Activated naive CD8-positive, alpha-beta T cell treated with anti-CD3 and anti-CD28 coated beads for 36 hours (primary cell): ENCODE results near the gene GNE. TPM values are rescaled to one million over a fixed set of nuclear protein-coding genes. Genes with fewer than 3 reads are reported as not detected.
"Not testable (repeated sequence)": the region's sequence is repeated elsewhere in the genome, so short reads cannot be mapped to it uniquely, and the experiment has no call there.

Experiments
- DNase-seq: peaks from one replicate; pipeline ENCODE4 v3.0.0; 2021
- H3K27ac Mint-ChIP-seq: one replicate; pipeline ENCODE4 v1.8.0; 2022; ENCODE audit warnings: mild to moderate bottlenecking, moderate library complexity, mixed read lengths
- H3K27me3 Mint-ChIP-seq: one replicate; pipeline ENCODE4 v1.8.0; 2022; ENCODE audit warnings: mild to moderate bottlenecking, mixed read lengths
- H3K36me3 Mint-ChIP-seq: one replicate; pipeline ENCODE4 v1.8.0; 2021; ENCODE audit warnings: mild to moderate bottlenecking, mixed read lengths
- H3K4me1 Mint-ChIP-seq: one replicate; pipeline ENCODE4 v1.8.0; 2021; ENCODE audit warnings: mixed read lengths
- H3K4me3 Mint-ChIP-seq: one replicate; pipeline ENCODE4 v1.8.0; 2022; ENCODE audit warnings: mild to moderate bottlenecking, moderate library complexity, mixed read lengths
- H3K9me3 Mint-ChIP-seq: one replicate; pipeline ENCODE4 v1.8.0; 2022; ENCODE audit warnings: mixed read lengths
- total RNA-seq, 2 experiments: library from RNA; stranded (reverse); gene quantifications; one replicate each; pipeline ENCODE4 v1.2.3, GENCODE V29; 2021

The GNE gene
- total RNA-seq, 2 experiments from 2014 or later: 12.6 to 13.3 TPM

DNA sequence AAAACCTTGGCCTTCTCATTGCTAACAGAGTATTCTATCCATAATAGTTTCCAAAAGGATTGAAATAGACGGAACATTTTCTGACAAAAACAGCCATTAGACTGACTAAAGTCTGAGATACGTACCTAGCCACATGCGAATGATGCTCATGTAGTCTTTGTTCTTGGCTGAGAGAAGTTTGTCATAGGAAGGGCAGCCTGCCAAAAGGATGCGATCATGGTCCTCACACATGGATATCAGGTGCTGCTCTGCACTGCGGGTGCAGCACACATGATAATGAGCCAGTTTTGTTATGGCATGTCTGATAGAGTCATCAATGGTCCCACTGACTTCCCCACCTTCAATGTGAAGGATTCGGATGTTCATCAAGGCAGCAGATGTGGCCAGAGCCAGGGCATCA lies 12.3 kb downstream of the GNE start:
- no peak for DNase-seq
- H3K4me1 Mint-ChIP-seq: peaks cover 15% of the 10 kb centered on the region
- H3K36me3 Mint-ChIP-seq: peaks cover 3% of the 10 kb centered on the region
- H3K27me3 Mint-ChIP-seq: no peaks in the 10 kb centered on the region
- no peak overlapping the region for H3K4me3 Mint-ChIP-seq
- no peak overlapping the region for H3K27ac Mint-ChIP-seq
- no peaks in the 10 kb centered on the region for H3K9me3 Mint-ChIP-seq

GRCh38 chr9:36239675-36240074 lies 18.6 kb downstream of the GNE start:
- not testable (repeated sequence) for H3K27ac Mint-ChIP-seq, DNase-seq, H3K4me1 Mint-ChIP-seq, H3K9me3 Mint-ChIP-seq, H3K4me3 Mint-ChIP-seq, H3K27me3 Mint-ChIP-seq
- H3K36me3 Mint-ChIP-seq: peaks cover 24% of the 10 kb centered on the region

DNA sequence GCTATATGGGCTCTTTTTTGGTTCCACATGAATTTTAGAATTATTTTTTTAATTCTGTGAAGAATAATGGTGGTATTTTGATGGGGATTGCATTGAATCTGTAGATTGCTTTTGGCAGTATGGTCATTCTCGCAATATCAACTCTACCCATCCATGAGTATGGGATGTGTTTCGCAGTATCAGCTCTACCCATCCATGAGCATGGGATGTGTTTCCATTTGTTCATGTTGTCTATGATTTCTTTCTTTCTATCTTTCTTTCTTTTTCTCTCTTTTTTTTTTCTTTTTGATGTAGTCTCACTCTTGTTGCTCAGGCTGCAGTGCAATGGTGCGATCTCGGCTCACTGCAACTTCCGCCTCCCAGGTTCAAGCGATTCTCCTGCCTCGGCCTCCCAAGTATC lies 19.0 kb downstream of the GNE start:
- not testable (repeated sequence) for H3K4me1 Mint-ChIP-seq, H3K4me3 Mint-ChIP-seq, DNase-seq, H3K27me3 Mint-ChIP-seq, H3K9me3 Mint-ChIP-seq, H3K27ac Mint-ChIP-seq
- H3K36me3 Mint-ChIP-seq: peaks cover 24% of the 10 kb centered on the region

GRCh38 chr9:36237230-36237629 lies 21.0 kb downstream of the GNE start:
- H3K9me3 Mint-ChIP-seq: no peaks in the 10 kb centered on the region
- no peak overlapping the region for H3K4me3 Mint-ChIP-seq
- no peaks in the 10 kb centered on the region for H3K27me3 Mint-ChIP-seq
- DNase-seq: no peak
- peaks cover 24% of the 10 kb centered on the region for H3K36me3 Mint-ChIP-seq
- H3K27ac Mint-ChIP-seq: no peak overlapping the region
- no peaks in the 10 kb centered on the region for H3K4me1 Mint-ChIP-seq

GRCh38 chr9:36222449-36222848 lies 35.8 kb downstream of the GNE start:
- peaks cover 8% of the 10 kb centered on the region for H3K9me3 Mint-ChIP-seq
- H3K27ac Mint-ChIP-seq: no peak overlapping the region
- no peak for DNase-seq
- H3K36me3 Mint-ChIP-seq: peaks cover 37% of the 10 kb centered on the region
- H3K4me1 Mint-ChIP-seq: peaks cover 20% of the 10 kb centered on the region
- no peaks in the 10 kb centered on the region for H3K27me3 Mint-ChIP-seq
- no peak overlapping the region for H3K4me3 Mint-ChIP-seq

- Mint-ChIP-seq H3K27me3 (no peaks in the 10 kb centered on the region), H3K27ac (no peak overlapping the region), H3K36me3 (peaks cover 35% of the 10 kb centered on the region), H3K4me1 (peaks cover 24% of the 10 kb centered on the region), H3K9me3 (peaks cover 8% of the 10 kb centered on the region), H3K4me3 (no peak overlapping the region)
- no peak for DNase-seq
These were observed 36.6 kb downstream of the GNE start for GRCh38 chr9:36221667-36222066.

DNA sequence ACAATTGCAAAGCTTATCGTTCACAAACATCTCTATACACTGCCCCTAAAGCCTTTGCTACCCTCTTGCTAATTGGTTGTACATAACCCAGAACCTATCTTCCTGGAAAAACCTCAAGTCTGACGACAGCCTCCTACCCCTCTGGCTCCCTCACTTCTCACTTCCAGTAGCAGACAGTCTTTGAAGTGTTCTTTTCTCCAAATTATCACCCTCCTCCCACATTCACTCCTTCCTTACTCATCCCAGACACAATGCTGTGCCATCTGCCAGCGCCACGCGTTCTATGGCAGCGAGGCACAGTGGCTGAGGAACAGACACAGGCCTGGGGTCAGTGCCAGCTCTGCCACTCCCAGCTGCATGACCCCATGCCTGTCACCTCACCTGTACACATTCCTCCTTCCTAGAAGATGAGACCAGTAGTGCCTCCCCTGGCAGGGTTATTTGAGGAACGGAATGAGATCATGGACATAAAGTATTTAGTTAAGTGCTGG lies 39.8 kb downstream of the GNE start:
- H3K4me3 Mint-ChIP-seq: peak overlapping the region; percentile 35
- DNase-seq: peak; percentile 16
- peaks cover 31% of the 10 kb centered on the region for H3K36me3 Mint-ChIP-seq

DNA sequence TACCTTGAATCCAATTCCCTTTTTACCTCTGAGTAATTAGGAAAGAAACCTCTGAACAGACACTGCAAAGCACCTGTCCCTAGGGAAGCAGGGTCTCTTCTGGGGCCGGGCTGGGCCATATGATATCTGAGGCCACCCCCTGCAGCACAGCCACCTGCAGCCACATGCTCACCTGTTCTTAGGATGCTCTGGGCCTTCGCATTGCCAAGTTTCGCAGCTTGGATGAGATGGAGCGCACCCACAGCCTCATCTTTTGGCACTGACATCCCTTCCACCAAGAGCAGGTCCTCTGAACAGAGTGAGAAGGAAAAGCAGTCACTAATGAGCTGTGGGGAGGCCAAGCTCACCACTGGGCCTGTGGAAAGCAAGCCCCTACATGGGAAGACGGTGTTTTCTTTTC lies 40.2 kb downstream of the GNE start:
- Mint-ChIP-seq H3K4me3 (no peak overlapping the region), H3K36me3 (peaks cover 29% of the 10 kb centered on the region)

More for the DNA sequence above, 39.8 kb downstream of the GNE start:
- Mint-ChIP-seq H3K27me3 (no peaks in the 10 kb centered on the region), H3K4me1 (peaks cover 26% of the 10 kb centered on the region), H3K27ac (peak overlapping the region; percentile 79), H3K9me3 (peaks cover 8% of the 10 kb centered on the region)

GRCh38 chr9:36217256-36217968 lies 40.8 kb downstream of the GNE start:
- Mint-ChIP-seq H3K4me3 (no peak overlapping the region), H3K36me3 (peaks cover 23% of the 10 kb centered on the region), H3K4me1 (peaks cover 31% of the 10 kb centered on the region), H3K9me3 (peaks cover 1% of the 10 kb centered on the region), H3K27me3 (no peaks in the 10 kb centered on the region), H3K27ac (peak overlapping the region; percentile 79)
- no peak for DNase-seq

More for the DNA sequence above, 40.2 kb downstream of the GNE start:
- Mint-ChIP-seq H3K27me3 (no peaks in the 10 kb centered on the region), H3K9me3 (peaks cover 7% of the 10 kb centered on the region), H3K4me1 (peaks cover 30% of the 10 kb centered on the region), H3K27ac (peak overlapping the region; percentile 79)
- DNase-seq: no peak

GRCh38 chr9:36214571-36214970 lies 43.7 kb downstream of the GNE start:
- Mint-ChIP-seq H3K27ac (no peak overlapping the region), H3K4me1 (peaks cover 41% of the 10 kb centered on the region), H3K9me3 (no peaks in the 10 kb centered on the region), H3K36me3 (peaks cover 23% of the 10 kb centered on the region), H3K27me3 (no peaks in the 10 kb centered on the region), H3K4me3 (no peak overlapping the region)
- no peak for DNase-seq

- peaks cover 28% of the 10 kb centered on the region for H3K36me3 Mint-ChIP-seq
- H3K4me3 Mint-ChIP-seq: no peak overlapping the region
- H3K27me3 Mint-ChIP-seq: no peaks in the 10 kb centered on the region
- H3K4me1 Mint-ChIP-seq: peaks cover 43% of the 10 kb centered on the region
- no peaks in the 10 kb centered on the region for H3K9me3 Mint-ChIP-seq
- DNase-seq: no peak
- H3K27ac Mint-ChIP-seq: no peak overlapping the region
These were observed 44.3 kb downstream of the GNE start for GRCh38 chr9:36213989-36214388.

DNA sequence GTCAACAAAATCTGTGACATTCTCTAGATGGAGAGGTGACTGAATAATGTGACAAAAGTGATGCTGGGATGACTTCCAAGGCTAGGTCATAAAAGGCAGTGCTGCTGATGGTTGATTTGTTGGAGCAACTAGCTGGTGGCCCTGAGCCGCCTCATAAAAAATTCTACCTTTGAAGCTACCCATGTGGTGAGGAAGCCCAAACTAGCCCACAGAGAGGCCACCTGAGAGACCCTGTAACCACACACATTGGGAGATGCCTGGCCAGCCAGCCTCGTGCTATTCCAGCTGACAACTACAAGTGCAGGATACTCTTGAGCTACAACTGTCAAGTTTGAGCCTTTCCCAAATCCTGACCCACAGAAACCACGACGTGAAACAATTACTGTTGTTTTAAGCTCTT lies 44.9 kb downstream of the GNE start:
- no peaks in the 10 kb centered on the region for H3K27me3 Mint-ChIP-seq
- no peaks in the 10 kb centered on the region for H3K9me3 Mint-ChIP-seq
- no peak for DNase-seq
- H3K27ac Mint-ChIP-seq: no peak overlapping the region
- H3K4me3 Mint-ChIP-seq: no peak overlapping the region
- H3K4me1 Mint-ChIP-seq: peaks cover 40% of the 10 kb centered on the region
- peaks cover 28% of the 10 kb centered on the region for H3K36me3 Mint-ChIP-seq

GRCh38 chr9:36211510-36211909 lies 46.7 kb downstream of the GNE start:
- Mint-ChIP-seq H3K27ac (peak overlapping the region; percentile 23), H3K4me1 (peaks cover 46% of the 10 kb centered on the region), H3K9me3 (no peaks in the 10 kb centered on the region), H3K27me3 (no peaks in the 10 kb centered on the region), H3K4me3 (no peak overlapping the region), H3K36me3 (peaks cover 25% of the 10 kb centered on the region)
- no peak for DNase-seq

DNA sequence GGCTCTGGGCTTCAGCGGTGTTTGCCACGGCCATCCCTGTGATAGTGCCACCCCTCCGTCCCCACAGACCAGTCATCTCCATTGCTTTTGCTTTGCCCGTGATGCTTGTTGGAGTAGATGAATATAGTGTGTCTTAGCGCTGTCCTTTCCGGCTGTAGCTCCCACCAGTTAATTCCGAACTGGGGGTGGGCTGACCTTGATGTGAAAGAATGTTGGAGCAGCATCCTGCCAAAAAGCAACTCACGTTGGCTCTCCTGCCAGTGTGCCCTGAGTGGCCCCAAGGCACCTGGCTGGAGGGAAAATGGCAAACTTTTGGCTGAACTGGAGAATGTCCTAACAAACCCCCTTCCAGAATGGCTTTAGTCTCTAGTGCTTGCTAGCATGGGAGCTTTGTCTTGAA lies 47.5 kb downstream of the GNE start:
- Mint-ChIP-seq H3K4me1 (peaks cover 51% of the 10 kb centered on the region), H3K36me3 (peaks cover 27% of the 10 kb centered on the region), H3K4me3 (no peak overlapping the region)

GRCh38 chr9:36208521-36209253 lies 49.6 kb downstream of the GNE start:
- peaks cover 39% of the 10 kb centered on the region for H3K36me3 Mint-ChIP-seq

More for the DNA sequence above, 47.5 kb downstream of the GNE start:
- Mint-ChIP-seq H3K27ac (no peak overlapping the region), H3K9me3 (no peaks in the 10 kb centered on the region), H3K27me3 (no peaks in the 10 kb centered on the region)
- DNase-seq: no peak

More at GRCh38 chr9:36208521-36209253, 49.6 kb downstream of the GNE start:
- Mint-ChIP-seq H3K4me3 (no peak overlapping the region), H3K27me3 (no peaks in the 10 kb centered on the region), H3K9me3 (no peaks in the 10 kb centered on the region), H3K27ac (no peak overlapping the region), H3K4me1 (peaks cover 51% of the 10 kb centered on the region)
- no peak for DNase-seq
